OCI-LY3 (cell line): Measurements from ENCODE around the gene RAP1GAP.

ENCODE experiments used
- EZH2phosphoT487 ChIP-seq: fragments of 200-600 bp; shearing (Covaris generic); IDR thresholded peaks from 2 replicates; pipeline ENCODE4 v1.6.1; 2018; ENCODE audit warnings: antibody characterized with exemption, mixed run types, low read depth
- TF ChIP-seq, protein P1 (sequence below): fragments of 200-600, 300-600 bp; sonication (generic); IDR thresholded peaks from 2 replicates; pipeline ENCODE4 v1.5.1; 2014; ENCODE audit warnings: antibody characterized with exemption, low read length, low read depth

DNA sequence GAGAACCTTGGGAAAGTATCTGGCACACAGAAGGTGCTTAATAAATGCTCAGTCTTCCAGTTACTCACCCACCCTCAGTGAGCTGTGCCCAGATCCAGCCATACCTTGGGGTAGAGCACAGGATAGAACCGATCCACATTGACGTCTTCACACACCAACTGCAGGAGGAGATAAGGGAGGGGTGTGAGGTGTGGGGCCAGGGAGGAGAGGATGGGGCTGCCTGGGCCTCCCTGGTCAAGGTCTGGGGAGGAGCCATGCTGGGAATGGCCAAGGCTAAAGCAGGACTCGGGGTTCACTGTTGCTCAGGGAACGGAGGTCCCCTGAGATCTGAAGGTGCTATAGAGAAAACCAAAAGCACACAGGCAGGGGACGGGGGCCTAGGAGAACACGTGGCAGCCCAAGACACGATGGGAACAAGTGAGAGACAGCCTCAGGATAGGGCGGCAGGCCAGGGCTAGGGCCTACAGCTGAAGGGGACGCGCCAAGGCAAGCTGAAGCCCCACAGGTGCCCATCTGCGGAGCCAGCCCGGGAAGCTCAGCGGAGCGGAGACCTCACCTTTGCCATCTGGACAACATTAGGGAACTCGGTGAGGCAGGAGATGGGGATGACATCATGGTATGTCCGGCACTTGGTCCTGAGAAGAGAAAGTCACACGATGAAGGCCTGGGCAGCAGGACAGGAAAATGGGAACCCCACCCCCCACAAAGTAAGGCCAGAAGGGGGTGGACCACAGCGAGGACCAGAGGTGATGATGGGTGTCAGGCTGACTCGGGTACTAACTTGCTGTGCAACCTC lies 55.9 kb downstream of the RAP1GAP start:
- no peak for TF ChIP-seq EZH2phosphoT487
- TF ChIP-seq, protein P1, sequence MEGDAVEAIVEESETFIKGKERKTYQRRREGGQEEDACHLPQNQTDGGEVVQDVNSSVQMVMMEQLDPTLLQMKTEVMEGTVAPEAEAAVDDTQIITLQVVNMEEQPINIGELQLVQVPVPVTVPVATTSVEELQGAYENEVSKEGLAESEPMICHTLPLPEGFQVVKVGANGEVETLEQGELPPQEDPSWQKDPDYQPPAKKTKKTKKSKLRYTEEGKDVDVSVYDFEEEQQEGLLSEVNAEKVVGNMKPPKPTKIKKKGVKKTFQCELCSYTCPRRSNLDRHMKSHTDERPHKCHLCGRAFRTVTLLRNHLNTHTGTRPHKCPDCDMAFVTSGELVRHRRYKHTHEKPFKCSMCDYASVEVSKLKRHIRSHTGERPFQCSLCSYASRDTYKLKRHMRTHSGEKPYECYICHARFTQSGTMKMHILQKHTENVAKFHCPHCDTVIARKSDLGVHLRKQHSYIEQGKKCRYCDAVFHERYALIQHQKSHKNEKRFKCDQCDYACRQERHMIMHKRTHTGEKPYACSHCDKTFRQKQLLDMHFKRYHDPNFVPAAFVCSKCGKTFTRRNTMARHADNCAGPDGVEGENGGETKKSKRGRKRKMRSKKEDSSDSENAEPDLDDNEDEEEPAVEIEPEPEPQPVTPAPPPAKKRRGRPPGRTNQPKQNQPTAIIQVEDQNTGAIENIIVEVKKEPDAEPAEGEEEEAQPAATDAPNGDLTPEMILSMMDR: no peak
